ENCODE measurements around the gene ZSCAN20. TPM values are rescaled to one million over a fixed set of nuclear protein-coding genes. Genes with fewer than 3 reads are reported as not detected.

The ZSCAN20 gene
- total RNA-seq, 1 donor from 2014 or later = 5.2 TPM

DNA sequence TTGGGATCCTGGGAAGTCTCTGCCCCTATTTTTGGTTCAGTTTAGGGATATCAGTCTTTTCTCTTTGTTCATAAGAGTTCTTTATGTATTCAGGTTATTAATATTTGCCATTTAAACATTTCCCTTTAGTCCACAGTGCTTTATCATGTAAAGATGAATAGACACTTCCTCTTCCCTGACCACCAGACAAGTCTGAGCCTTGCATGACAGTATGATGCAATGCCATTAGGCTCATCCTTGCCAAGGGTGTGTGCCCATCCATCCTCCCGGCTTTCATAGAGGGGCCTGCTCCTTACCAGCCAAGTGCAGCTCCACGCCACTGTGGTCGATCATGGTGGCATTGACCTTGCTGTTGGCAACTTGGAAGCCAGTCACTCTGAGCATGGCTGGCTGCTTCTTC is 52.1 kb downstream of the ZSCAN20 start:
- no peak overlapping the region for H3K27ac ChIP-seq
- H3K4me3 ChIP-seq = no peak overlapping the region
- no peak for ATAC-seq
- no peaks in the 10 kb centered on the region for H3K36me3 ChIP-seq
- intact Hi-C loops (cut with DNase I) = no loop called here
- TF ChIP-seq, protein P1, sequence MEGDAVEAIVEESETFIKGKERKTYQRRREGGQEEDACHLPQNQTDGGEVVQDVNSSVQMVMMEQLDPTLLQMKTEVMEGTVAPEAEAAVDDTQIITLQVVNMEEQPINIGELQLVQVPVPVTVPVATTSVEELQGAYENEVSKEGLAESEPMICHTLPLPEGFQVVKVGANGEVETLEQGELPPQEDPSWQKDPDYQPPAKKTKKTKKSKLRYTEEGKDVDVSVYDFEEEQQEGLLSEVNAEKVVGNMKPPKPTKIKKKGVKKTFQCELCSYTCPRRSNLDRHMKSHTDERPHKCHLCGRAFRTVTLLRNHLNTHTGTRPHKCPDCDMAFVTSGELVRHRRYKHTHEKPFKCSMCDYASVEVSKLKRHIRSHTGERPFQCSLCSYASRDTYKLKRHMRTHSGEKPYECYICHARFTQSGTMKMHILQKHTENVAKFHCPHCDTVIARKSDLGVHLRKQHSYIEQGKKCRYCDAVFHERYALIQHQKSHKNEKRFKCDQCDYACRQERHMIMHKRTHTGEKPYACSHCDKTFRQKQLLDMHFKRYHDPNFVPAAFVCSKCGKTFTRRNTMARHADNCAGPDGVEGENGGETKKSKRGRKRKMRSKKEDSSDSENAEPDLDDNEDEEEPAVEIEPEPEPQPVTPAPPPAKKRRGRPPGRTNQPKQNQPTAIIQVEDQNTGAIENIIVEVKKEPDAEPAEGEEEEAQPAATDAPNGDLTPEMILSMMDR (IDR thresholded peaks at IDR 0.05) = no peak
- no peaks in the 10 kb centered on the region for H3K9me3 ChIP-seq
- no peaks in the 10 kb centered on the region for H3K4me1 ChIP-seq
- no peaks in the 10 kb centered on the region for H3K27me3 ChIP-seq (ENCODE audit: low read depth)
- DNase-seq = no peak

DNA sequence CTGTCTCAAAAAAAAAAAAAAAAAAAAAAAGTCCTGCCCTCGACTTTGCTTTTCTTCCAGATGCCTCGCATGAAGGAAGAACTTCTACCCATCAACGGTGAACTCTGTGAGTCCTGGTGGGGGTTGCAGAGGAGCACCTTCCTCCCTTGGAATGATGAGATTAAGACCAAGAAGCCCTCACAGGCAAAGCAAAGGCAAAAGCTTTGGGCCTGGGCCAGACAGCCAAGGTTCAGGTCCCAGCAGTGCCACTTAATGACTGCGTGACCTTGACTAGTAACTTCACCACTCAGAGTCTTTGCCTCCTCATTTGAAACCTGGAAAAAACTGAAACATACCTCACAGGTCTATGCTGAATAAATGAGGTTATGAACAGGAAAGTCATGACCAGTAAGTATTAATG is 55.5 kb downstream of the ZSCAN20 start:
- no peak overlapping the region for H3K27ac ChIP-seq
- no peaks in the 10 kb centered on the region for H3K36me3 ChIP-seq
- H3K27me3 ChIP-seq (ENCODE audit: low read depth) = no peaks in the 10 kb centered on the region
- TF ChIP-seq, protein P1 (IDR thresholded peaks at IDR 0.05) = no peak
- no peak for ATAC-seq
- no peak overlapping the region for H3K4me3 ChIP-seq
- intact Hi-C loops (cut with DNase I) = no loop called here
- no peak for DNase-seq
- H3K9me3 ChIP-seq = no peaks in the 10 kb centered on the region
- no peaks in the 10 kb centered on the region for H3K4me1 ChIP-seq

DNA sequence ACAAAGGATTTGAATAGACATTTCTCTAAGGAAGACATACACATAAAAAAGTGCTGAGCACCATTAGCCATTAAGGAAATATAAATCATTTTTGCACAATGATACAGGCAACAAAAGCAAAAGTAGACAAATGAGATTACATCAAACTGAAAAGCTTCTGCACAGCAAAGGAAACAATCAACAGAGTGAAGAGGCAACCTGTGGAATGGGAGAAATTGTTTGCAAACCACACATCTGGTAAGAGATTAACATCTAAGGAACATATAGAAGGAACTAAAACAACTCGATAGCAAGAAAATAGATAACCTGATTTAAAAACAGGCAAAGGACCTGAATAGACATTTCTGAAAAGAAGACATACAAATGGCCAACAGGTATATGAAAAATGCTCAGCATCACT is 57.5 kb downstream of the ZSCAN20 start:
- no peak overlapping the region for H3K4me3 ChIP-seq
- no peak for DNase-seq
- no peaks in the 10 kb centered on the region for H3K36me3 ChIP-seq
- ATAC-seq = no peak
- H3K9me3 ChIP-seq = no peaks in the 10 kb centered on the region
- H3K27ac ChIP-seq = no peak overlapping the region
- TF ChIP-seq, protein P1 (IDR thresholded peaks at IDR 0.05) = no peak
- H3K27me3 ChIP-seq (ENCODE audit: low read depth) = no peaks in the 10 kb centered on the region
- intact Hi-C loops (cut with DNase I) = no loop called here
- no peaks in the 10 kb centered on the region for H3K4me1 ChIP-seq

DNA sequence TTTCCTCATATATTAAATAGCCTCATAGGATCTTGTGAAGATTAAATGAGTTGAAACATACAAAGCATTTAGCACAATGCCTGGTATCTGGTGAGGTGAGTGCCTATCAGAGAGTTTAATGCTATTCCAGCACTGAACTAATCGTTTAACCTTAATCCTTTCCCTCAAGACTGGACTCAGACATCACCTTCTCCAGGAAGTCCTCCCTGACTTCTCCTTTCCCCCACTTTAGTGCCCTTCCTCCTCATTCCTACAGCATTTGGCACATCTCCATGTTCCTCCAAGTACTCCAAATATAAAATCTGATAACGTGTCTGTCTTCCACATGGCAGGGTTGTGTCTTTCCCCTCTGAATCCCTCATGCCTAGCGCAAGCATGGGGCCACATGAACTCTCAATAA is 59.8 kb downstream of the ZSCAN20 start:
- Histone ChIP-seq H3K4me3 (no peak overlapping the region), H3K36me3 (no peaks in the 10 kb centered on the region), H3K9me3 (no peaks in the 10 kb centered on the region), H3K27ac (no peak overlapping the region), H3K4me1 (no peaks in the 10 kb centered on the region), H3K27me3 (ENCODE audit: low read depth) (no peaks in the 10 kb centered on the region)
- DNase-seq (no peak), ATAC-seq (no peak)
- TF ChIP-seq, protein P1 (IDR thresholded peaks at IDR 0.05) = no peak
- intact Hi-C loops (cut with DNase I) = no loop called here

GRCh38 chr1:33532936-33533335 is 60.5 kb downstream of the ZSCAN20 start:
- H3K4me1 ChIP-seq = no peaks in the 10 kb centered on the region

More at GRCh38 chr1:33532936-33533335, 60.5 kb downstream of the ZSCAN20 start:
- no peaks in the 10 kb centered on the region for H3K36me3 ChIP-seq
- no peaks in the 10 kb centered on the region for H3K27me3 ChIP-seq (ENCODE audit: low read depth)
- ATAC-seq = no peak
- intact Hi-C loops (cut with DNase I) = no loop called here
- TF ChIP-seq, protein P1 (IDR thresholded peaks at IDR 0.05) = no peak
- no peak overlapping the region for H3K4me3 ChIP-seq
- no peak overlapping the region for H3K27ac ChIP-seq
- H3K9me3 ChIP-seq = no peaks in the 10 kb centered on the region
- no peak for DNase-seq

Data from lower lobe of right lung (tissue), 2 donors.